ENCODE results near the gene BRMS1.
A peak's percentile ranks its signal among the peaks of the same experiment; 100 is the strongest.
"Not testable (repeated sequence)": the region's sequence is repeated elsewhere in the genome, so short reads cannot be mapped to it uniquely, and the experiment has no call there.

BRMS1 gene

DNA sequence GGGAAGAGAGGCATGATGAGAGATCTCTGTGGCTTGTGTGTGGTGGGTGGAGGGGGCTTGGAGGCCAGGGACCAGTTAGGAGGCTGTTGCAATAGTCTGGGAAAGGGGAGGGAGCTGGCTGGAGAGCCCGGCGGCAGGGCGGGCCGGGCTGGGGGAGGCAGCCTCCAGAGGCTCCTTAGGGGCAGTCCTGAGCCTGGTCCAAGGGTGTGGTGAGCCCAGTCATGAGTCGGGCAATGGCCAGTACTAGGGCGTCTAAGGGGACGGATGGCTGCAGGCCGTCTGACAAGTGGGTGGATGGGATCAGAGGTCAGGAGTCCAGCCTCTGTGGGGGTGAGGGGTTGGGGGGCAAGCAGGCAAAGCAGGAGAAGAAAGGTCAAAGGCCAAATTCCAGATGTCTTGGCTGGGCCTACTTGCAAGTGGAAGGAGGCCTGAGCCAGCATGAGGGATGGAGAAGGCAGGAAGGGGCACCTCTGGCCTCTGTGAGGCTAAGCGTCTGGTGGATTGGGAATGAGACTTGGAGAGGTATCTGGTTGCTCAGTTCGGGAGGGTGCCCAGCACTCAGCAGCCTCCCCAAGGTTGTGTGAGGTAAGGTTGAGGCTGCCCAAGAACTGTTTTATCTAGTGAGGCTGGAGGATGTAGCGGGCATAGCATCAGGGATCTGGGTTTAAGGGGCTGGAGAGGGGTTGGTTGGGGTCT lies 22.0 kb downstream of the BRMS1 start:
- no peak for DNase-seq

DNA sequence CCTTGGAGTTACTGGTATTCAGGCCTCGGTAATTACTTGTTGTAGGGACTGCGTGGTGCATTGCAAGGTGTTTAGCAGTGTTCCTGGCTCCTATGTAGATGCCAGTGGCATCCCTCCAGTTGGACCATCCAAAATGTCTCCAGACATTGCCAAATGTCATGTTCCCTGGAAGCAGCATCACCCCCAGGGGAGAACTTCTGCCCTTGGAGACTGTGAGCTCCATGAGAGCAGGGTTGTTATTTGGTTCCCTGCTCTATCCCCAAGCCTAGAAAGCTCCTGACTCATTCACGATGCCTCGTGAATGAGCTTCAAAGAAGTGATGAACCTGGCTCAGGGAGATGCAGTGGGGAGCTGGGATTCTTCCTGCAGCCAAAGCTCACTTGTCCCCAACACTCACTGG lies 23.3 kb downstream of the BRMS1 start:
- no peak for DNase-seq

DNA sequence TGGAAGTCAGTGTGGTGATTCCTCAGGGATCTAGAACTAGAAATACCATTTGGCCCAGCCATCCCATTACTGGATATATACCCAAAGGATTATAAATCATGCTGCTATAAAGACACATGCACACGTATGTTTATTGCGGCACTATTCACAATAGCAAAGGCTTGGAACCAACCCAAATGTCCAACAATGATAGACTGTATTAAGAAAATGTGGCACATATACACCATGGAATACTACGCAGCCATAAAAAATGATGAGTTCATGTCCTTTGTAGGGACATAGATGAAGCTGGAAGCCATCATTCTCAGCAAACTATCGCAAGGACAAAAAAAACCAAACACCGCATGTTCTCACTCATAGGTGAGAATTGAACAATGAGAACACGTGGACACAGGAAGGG lies 24.2 kb downstream of the BRMS1 start:
- not testable (repeated sequence) for DNase-seq

DNA sequence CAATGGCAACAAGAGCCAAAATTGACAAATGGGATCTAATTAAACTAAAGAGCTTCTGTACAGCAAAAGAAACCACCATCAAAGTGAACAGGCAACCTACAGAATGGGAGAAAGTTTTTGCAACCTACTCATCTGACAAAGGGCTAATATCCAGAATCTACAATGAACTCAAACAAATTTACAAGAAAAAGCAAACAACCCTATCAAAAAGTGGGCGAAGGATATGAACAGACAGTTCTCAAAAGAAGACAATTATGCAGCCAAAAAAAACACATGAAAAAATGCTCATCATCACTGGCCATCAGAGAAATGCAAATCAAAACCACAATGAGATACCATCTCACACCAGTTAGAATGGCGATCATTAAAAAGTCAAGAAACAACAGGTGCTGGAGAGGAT lies 24.6 kb downstream of the BRMS1 start:
- DNase-seq = not testable (repeated sequence)

DNA sequence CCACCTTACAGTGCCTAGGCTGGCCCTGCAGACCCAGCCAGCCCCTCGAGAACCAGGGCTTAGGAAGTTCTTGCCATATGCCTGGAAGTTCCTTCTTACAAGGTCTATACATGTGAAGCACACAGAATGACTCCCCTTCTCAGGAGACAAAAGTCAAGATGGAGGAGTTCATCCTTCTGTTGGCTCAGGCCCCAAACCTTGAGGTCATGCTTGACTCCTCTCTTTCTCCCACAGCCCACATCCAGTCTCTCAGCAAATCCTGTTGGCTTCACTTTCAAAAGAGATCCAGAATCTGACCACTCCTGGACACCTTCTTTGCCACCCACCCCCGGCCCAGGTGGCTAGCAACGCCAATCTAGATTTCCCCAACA lies 26.3 kb downstream of the BRMS1 start:
- DNase-seq = no peak

DNA sequence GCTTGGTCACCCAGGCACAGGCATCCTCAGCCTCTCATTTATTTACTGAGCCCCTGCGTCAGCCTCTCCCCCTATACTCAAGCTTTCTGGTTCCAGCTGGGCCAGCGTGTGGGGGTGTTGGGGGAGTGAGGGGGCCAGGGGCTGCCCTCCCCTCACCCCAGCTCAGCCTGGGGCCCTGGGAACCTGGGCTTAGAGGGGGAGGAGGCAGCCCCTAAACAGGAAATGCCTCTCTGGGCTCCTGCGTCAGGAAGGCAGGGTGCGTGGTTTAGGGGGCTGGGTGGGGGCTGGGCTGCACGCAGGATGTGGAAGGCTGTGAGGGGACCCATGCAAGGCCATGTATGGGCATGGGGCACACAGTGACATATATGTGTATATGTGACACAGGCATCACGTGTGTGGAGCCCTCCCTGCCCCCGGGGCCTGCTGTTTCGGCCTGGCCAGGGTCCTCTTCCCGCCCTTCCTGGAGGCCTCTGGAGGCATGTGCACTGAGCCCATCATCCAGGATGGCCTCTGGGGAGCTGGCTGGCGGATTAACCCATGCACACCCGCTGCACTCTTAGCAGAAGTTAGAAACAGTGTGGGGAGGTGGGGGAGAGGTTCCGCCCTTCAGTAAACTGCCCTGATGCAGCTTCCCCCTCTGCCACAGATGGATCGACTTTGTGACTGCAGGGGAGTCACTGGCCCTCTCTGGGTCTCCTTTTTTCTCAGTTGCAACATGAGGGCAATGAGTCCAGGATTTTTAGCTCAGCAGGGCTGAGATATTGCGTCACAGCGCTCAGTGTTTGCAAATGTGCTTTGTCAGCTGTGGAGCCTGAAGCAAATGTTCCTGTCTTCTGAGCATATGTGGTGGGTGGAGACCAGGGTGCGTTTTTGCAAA lies 26.9 kb downstream of the BRMS1 start:
- DNase-seq = no peak

DNA sequence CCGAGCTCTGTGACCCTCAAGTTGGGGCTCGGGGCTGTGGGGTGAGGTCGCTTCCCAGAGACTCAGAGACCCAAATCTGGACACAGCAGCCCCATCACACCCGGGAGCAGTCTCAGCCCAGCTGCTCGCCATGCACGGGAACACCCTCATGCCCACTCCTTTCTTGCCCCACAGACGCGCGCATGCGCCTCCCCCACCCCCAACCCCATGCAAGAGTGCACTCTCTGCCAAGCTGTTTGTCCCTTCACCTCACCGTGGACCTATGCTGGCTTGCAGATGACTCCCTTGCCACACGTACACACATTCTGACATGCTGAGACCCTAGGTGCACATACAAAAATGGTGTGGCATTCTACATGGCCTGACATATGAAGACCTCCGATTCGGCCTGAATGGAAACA lies 27.6 kb downstream of the BRMS1 start:
- no peak for DNase-seq

DNA sequence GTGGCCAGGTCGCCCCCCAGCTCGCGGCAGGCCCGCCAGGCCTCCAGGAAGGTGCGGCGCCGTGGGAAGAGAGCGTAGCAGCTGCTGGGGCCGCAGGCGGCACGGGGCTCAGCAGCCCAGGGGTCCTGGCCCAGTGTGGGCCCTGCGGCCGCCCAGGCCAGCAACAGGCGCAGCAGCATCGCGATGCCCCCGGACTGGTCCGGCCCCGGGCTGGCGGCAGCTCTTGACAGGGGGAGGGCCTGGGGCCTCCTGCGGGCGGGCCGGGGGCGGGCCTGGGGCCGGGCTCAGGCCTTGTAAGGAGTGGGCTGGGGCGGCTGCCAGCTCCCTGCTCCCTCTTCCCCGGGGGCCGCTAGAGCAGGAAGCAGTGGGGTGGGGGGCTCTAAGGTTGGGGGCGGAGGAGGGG lies 28.1 kb downstream of the BRMS1 start, which contains the start of gene CD248:
Gene CD248 (minus strand): TSS at position 196 of the 403 bp plus-strand sequence. CDS start 17 bp downstream, at position 179.
- no peak for DNase-seq

DNA sequence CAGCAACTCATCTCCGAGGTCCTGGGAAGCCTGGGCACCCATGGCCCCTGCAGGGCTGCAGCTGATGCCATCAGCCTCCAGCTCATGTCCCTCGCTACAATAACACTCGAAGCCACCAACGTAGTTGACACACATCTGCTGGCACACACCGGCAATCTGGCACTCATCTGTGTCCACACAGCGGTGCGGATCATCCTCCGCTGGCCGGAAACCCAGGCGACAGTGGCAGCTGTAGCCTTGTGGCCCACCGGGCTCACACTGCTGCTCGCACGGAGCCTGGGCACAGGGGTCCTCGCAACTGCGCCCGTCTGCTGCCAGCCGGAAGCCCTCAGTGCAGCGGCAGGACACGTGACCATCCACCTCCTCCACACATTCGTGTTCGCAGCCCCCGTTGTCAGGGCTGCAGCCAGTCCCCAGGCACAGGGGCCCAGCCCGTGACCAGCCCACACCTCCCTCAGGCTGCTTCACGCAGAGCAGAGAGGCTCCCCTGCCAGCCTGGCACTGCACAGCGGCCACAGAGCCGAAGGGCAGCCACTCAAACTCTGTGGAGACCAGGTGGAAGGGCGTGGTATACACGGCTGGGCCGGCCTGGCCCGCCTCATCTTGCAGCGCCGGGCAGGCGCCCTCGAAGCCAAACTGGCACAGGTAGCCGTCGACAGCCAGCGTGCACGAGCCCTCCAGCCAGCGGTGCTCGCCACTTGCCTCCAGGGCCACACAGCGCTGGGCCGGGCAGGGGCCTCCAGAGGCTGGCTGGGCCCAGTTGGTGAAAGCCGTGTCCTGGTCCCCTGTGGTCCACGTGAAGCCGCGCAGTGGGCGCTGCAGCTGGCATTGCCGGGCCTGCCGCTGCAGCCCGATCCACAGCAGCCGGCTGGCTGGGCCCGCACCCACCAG lies 28.7 kb downstream of the BRMS1 start:
- DNase-seq = no peak

DNA sequence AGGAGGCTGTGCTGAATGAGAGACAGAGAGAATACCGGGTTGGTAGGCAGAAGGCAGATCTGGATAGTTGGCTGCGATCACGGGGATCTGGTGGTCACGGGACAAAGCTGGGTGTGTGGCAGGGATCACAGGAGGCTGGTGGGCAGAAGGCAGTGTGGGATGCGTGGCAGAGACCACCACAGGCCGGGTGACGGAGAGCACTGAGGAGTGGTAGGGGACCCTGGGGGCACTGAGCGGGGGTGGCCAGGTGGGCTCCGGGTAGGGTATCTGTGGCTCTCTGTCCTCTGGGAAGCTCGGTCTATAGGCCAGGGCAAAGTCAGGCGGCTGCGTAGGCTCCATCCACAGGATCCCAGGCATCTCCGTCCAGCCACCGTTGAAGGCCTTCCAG lies 29.4 kb downstream of the BRMS1 start:
- DNase-seq = no peak

DNA sequence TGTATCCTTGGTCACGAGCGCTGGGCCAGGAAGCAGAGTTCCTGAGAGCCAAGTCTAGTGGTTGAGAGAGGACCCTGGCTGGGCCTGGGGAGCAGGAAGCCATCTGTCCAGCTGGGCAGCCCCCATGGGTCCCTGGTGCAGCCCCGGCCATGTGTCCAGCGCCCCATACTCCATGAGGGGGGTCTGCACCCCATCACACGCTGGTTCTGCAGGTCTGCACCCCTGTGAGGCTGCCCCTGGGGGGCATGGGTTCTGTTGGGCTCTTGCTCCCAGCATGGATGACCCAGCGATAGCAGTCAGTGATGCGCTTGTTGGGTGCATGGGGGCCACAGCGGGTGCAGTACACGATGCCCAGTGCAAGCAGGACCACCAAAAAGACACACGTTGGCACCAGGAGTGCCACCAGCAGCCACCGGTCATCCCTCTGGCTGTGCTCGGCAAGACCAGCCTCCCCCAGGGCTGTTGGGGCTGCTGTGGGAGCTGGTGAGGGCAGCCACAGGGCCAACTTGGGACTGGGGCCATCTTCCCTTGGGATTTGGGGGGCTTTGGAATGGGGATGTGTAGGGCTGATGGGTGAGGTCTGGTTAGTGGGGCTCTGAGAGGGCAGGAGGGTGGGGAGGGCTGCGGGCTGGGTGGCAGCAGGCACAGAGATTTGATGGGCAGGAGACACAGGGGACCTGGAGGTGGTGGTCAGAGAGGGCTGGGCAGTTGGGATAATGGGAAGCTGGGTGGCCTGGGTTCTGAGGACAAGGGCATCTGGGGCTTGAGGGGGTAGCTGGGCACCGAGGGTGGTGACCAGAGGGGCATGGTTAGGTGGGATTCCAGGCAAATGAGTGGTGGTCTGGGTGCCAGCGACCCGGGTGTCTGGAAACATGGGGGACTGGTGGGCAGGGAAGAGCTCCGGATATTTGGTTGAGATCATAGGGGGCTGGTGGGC lies 30.1 kb downstream of the BRMS1 start:
- no peak for DNase-seq

DNA sequence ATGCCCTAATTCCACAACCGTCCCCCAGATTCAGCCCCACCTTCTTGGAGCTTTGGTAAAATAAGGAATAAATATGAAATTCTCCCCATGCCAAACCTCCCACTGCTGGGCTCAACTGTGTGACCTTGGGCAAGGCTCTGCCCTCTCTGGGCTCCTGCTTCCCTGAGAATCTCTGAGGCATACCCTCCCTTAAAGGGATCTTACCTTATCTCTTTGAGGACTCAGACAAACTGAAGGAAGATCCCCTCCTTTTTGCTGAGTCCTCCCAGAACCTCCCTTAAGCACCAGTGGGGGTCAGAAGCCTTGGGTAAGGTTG lies 30.8 kb downstream of the BRMS1 start:
- DNase-seq = no peak

DNA sequence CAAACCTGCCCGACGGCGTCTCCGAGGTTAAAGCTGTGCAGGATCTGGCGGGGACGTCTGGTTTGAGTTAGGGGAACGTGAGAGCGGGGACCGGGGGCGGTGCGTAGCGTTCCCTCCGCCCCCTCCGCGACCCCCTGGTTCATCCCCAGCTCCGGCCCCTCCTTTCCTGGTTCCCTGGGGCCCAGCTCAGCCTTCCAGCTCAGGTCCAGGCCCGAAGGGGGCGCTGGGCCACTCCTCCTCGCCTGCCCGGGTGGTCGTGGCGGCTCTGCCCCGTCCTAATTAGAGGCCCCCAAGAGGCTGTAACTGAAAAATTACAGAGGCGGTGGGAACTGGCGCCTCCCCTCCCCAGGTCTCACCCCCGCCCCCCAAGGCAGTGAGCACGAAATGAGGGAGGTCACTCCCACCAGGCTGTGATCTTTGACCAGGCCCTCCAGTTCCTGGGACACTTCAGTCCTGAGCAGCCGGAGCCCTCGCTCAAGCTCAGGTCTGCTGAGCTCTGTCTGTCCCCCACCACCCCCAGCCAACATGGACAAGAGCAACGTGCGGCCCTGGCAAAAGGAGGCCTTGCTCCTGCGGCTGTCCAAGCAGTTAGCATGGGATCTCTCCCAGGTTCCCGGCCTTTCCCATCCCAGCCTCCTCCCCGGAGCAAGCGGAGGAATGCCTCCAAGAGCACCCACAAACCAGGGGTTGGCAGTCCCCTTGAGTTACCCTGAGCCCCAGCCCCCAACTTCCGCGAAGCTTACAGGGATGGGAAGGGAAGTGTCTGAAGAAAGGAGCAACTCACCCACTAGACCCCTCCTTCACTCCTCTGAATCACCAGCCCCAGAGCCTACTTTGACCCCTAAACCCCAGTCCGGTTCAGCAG lies 31.4 kb downstream of the BRMS1 start:
- no peak for DNase-seq

DNA sequence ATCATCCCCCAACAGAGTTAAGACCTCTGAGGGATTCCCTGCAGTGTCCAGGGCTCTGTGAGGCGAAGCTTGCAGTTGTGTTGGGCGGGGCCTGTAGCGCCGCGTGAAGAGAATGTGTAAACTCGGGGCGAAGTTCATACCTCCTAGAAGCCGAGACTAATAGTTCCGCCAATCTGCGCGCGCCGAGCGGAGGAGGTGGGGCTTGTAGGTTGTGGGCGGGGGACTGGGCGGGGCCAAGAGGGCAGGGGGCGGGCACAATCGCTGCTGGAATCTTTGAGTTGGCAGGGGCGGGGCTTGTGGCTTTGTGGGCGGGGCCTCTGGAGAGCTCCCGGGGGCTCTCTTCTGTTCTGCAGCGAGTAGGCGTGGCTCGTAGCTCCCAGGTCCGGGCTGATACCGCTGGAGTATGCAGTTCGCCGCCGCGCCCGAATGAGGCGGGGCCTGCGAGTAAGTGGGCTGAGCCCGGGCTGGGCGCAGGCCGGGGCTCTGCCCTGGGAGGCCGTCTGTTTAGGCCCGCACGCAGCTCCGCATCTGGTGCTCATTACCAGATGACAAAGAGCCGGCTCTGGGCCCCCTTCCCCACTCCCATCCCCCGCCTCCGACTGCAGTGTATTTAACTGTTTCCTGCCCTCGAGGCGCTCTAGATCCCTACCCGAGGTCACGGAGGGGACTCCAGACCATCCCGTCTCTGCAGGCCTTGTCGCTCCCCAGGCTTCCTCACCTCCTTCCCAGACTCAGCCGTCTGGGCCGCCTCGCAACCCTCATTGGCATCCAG lies 32.2 kb downstream of the BRMS1 start:
- DNase-seq = peak; percentile 94

DNA sequence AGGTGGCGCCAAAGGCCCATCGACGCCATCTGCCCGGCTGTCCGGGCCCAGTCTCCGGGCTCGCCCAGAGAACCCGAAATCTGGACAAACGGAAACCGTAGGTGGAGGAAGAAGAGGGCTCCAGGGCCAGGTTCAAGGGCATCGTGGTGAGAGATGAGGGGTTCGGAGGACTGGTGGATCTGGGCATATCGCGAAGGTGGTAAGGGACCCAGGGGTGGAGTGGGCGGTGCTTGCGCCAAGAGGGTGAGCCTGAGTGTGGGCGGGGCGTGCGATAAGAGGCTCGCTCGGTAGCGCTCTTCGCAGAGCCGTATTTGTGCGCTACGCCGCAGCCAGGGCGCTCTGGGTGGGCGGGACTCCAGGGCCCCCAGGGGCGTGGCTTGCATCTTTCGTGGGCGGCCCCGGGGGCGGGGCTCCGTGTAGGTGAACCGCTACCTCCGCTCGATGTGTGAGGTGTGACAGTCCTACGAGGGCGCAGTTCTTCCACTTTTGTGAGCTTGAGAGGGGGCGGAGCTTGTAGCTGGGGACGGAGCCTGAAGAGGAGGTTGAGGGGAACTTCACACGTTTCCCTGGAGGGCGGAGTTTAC lies 32.8 kb downstream of the BRMS1 start:
- DNase-seq = peak; percentile 89

DNA sequence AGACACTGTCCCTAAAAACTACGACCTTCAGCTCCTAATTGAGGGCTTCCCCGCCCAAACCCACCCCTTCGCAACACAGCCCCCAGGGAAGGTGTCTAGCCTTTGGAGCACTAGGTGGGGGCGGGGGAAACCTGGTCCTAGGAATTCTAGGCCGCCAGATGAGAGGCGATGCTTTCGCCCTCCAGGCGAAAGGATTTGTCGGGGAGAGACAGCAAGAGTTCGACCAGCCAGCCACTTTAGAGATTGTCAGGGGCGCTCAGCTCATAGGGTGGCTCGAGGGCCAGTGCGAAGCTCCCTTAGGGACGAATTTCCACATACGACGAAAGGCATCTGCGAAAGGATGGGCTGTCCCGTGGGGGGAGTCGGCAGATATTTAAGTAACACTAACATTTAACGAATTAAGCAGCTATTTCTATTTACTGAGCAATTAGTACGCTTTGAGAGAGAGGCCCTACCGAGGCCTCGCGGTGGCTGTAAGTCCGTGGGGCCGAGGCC lies 33.4 kb downstream of the BRMS1 start:
- no peak for DNase-seq

DNA sequence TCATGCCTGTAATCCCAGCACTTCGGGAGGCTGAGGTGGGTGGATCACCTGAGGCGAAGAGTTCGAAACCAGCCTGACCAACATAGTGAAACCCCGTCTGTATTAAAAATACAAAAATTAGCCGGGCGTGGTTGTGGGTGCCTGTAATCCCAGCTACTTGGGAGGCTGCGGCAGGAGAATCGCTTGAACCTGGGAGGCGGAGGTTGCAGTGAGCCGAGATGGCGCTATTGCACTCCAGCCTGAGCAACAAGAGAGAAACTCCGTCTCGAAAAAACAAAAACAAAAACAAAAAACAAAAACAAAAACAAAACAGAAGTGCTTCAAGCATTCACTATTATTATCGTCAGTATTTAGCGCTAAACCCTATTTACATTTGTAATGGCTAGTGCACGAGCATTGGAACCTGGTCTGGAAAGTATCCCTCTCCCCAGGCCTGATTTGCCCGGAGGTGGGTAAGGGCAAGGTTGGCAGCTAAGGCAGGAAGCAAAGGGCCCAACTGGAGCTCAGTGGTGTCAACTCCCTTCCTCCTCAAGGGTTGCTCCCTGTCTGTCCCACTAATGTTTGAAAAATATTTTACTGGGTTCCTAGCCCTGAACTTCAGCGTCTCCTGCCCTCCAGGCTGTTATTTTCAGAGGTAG lies 34.0 kb downstream of the BRMS1 start:
- DNase-seq = not testable (repeated sequence)

DNA sequence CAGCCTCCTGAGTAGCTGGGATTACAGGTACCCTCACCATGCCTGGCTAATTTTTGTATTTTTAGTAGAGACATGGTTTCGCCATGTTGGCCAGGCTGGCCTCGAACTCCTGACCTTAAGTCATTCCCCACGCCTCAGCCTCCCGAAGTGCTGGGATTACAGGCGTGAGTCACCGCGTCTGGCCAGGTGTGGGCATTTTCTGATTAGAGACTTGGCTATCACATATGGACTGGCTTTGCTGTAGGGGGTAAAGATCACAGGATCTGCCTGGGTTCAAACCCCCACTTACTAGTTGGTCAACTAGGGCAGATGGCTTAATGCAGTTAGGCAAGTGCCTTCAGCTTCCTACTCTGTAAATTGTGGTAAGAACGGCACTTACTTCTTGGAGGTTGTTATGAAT lies 34.6 kb downstream of the BRMS1 start:
- no peak for DNase-seq

DNA sequence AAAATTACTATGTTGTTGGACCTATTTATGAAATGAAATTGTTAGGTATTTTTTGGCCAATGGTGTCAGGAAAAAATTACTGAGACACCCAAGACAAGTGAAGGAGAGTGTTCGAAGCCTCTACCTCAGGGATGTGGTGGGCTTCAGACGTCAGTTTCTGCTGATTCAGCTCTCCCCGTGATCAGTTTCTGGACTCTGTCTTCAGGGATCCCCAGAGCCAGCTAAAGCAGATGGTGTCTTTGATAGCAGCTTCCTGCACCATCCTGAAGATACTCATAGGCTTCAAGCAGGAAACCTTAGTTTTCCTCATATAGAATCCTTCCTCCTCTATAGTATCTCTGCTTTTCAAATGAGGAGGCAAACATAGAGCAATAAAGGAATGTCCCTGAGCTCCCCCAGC lies 35.4 kb downstream of the BRMS1 start:
- no peak for DNase-seq

Measured in stimulated activated naive CD4-positive, alpha-beta T cell treated with Interleukin-2 at 50 U/mL for 16 hours (primary cell).